Natural killer cell (primary cell): ENCODE measurements around the gene PROCA1. TPM values are rescaled to one million over a fixed set of nuclear protein-coding genes. Genes with fewer than 3 reads are reported as not detected.

Experiments used
- ATAC-seq, 3 donors: fragments of 150-1000 bp in 2 of 3; fragments of 200-7000 bp in 1 of 3; cut with Tn5 transposase; 1 replicate in 1 of 3; 2 replicates in 2 of 3; pipeline ENCODE4 v1.10.0; 2021; ENCODE audit warnings: mild to moderate bottlenecking in 2 of 3, moderate library complexity in 2 of 3
- DNase-seq, 2 donors: peaks; one replicate each; pipeline versions ENCODE4 v3.0.0 to v3.0.0-alpha.2; 2013 to 2021; ENCODE audit warnings: mixed read lengths in 1 of 2
- H3K27ac ChIP-seq: one replicate; pipeline ENCODE4 v1.5.1; 2013; ENCODE audit warnings: mild to moderate bottlenecking, low read length
- H3K27me3 ChIP-seq: one replicate; pipeline ENCODE4 v1.6.1; 2013; ENCODE audit warnings: low read length; ENCODE audit not compliant: control insufficient read depth, insufficient read depth
- H3K36me3 ChIP-seq: one replicate; pipeline ENCODE4 v1.6.1; 2013; ENCODE audit warnings: low read length; ENCODE audit not compliant: control insufficient read depth, insufficient read depth
- H3K4me1 ChIP-seq: one replicate; pipeline ENCODE4 v1.6.1; 2013; ENCODE audit warnings: low read length; ENCODE audit not compliant: control insufficient read depth, insufficient read depth
- H3K4me3 ChIP-seq: one replicate; pipeline ENCODE4 v1.5.1; 2013; ENCODE audit warnings: low read length
- H3K9me3 ChIP-seq: one replicate; pipeline ENCODE4 v1.6.1; 2013; ENCODE audit warnings: low read length; ENCODE audit not compliant: control insufficient read depth, insufficient read depth
- H3K27ac Mint-ChIP-seq, 2 donors: one replicate each; pipeline ENCODE4 v1.8.0; 2022; ENCODE audit warnings: mild to moderate bottlenecking in 2 of 2, mixed read lengths in 2 of 2, moderate library complexity in 1 of 2
- H3K27me3 Mint-ChIP-seq, 2 donors: one replicate each; pipeline ENCODE4 v1.8.0; 2022; ENCODE audit warnings: low read depth in 2 of 2, mixed read lengths in 2 of 2
- H3K36me3 Mint-ChIP-seq: one replicate; pipeline ENCODE4 v1.8.0; 2022; ENCODE audit warnings: mixed read lengths
- H3K4me1 Mint-ChIP-seq, 2 donors: one replicate each; pipeline ENCODE4 v1.8.0; 2022; ENCODE audit warnings: mixed read lengths in 2 of 2
- H3K4me3 Mint-ChIP-seq: one replicate; pipeline ENCODE4 v1.8.0; 2022; ENCODE audit warnings: mild to moderate bottlenecking, moderate library complexity, mixed read lengths
- H3K9me3 Mint-ChIP-seq, 2 donors: one replicate each; pipeline ENCODE4 v1.8.0; 2022; ENCODE audit warnings: mixed read lengths in 2 of 2
- CTCF ChIP-seq: fragments of 200-600 bp; IDR thresholded peaks from one replicate; pipeline ENCODE4 v1.8.0; 2022; ENCODE audit warnings: antibody characterized with exemption
- WGBS: methylation state at CpG from one replicate; pipeline ENCODE4 v1.1.7; 2013; ENCODE audit warnings: missing lambda C conversion rate; ENCODE audit not compliant: insufficient coverage; 5-methylcytosine and 5-hydroxymethylcytosine counted together
- intact Hi-C: fragments of 100-400 bp; cut with micrococcal nuclease; formaldehyde crosslinking; loops from one replicate; pipeline ENCODE4 v1.14.2; 2022
- total RNA-seq, 4 donors: library from RNA; stranded (reverse); fragments of 120-200 nt in 1 of 4; gene quantifications; one replicate each; pipeline versions ENCODE4 v1.2.3 to v1.2.4, GENCODE V29; 2013 to 2022

The PROCA1 gene
- total RNA-seq, 3 donors from 2014 or later (not counting 1 experiment from before 2014, with no cell fraction given), result 2.3 to 5.8 (median 3.6) TPM

DNA sequence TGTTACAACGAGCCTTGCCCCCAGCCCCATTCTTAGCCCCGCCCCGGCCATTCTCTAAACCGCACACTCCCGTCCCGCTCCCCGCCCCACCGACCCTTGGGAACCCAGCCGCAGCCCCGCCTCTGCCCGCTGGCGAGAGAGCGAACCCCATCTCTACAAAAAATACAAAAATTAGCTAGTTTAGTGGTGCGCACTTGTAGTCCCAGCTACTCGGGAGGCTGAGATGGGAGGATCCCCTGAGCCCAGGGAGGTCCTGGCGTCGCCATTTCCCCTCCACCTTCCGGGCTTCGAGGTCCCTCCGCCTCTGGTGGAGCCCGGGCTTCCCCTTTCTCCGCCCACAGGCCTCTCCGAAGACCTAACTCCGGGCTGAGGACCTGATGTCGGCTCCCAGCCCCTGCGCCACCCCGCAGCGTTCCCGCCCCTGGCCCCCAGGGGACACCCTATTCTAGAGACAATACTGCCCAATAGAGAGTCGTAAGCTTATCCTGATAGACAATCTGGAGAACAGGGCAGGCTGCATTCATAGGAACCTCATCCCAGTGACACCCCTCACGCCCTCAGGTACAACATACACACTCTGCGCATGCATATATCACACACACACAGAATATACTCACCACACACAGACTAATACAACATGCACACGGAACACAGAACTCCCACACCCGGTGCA is 480 bp upstream of the PROCA1 start:
- no peaks in the 10 kb centered on the region for H3K9me3 ChIP-seq
- Mint-ChIP-seq H3K4me3 (peak overlapping the region; percentile 93), H3K27me3 (peaks cover 15 to 17% of the 10 kb centered on the region in 2 donors), H3K27ac (peak overlapping the region; percentile 80 to 88), H3K9me3 (no peaks in the 10 kb centered on the region), H3K4me1 (peaks cover 18 to 20% of the 10 kb centered on the region in 2 donors), H3K36me3 (no peaks in the 10 kb centered on the region)
- peak overlapping the region; percentile 62 for H3K4me3 ChIP-seq
- H3K27me3 ChIP-seq, result peaks cover 10% of the 10 kb centered on the region
- 12% methylated on average over 34 of the region's 34 CpGs for WGBS
- peak; percentile 41 to 80 for DNase-seq
- peak; percentile 33 to 55 (median 50) for ATAC-seq
- peak overlapping the region; percentile 82 for H3K27ac ChIP-seq
- H3K4me1 ChIP-seq, result peaks cover 26% of the 10 kb centered on the region
- intact Hi-C loops, result loop anchor here (10.0 kb wide), 1 partner anchor 377 kb away; the partner anchor contains the start of genes IFT20 and TNFAIP1
- no peak for TF ChIP-seq CTCF
- no peaks in the 10 kb centered on the region for H3K36me3 ChIP-seq

DNA sequence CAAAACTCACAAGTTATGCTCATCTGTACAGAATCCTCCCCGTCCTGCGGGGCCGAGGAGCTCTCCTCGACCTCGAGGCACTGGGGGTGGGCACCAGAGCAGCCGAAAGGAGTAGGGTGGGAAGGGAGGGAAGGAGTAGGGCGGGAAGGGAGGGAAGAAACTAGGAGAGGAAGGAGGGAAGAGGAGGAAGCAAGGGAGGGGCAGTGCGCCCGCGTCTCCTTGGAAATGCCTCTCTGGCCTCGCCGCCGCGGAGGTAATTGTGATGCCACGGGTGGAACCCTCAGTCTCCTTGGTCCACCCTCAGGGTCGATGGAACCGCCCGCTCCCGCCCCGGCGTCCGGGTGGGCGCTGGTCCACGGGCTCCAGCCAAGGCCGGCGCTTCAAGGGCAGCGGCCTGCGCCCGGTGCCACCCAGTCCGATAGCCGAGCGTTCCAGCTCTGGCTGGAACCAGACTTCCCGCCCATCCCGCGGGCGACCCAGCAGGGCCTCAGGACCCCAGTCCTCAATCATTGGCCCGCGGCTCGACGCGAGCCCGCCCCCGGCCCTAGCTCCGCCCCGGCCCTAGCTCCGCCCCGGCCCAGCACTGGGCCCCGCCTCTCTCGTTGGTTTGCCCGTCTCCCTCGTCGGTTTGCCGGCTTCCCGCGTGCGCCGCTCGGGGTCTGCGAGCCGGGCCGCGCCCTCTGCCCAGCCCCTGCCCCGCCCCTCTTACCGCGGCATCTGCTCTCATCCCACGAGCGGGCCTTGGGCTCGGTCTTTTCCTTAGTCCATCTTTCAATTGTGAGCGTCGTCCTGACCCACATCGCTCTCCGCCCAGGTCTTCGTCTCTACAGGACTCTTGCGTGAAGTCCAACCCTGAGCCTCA is 596 bp downstream of the PROCA1 start:
- peak; percentile 92 to 94 (median 94) for ATAC-seq
- peak; percentile 78 to 89 for DNase-seq
- intact Hi-C loops, result loop anchor here (10.0 kb wide), 1 partner anchor 376 kb away; the partner anchor contains the start of genes IFT20 and TNFAIP1
- no peak for TF ChIP-seq CTCF
- no peaks in the 10 kb centered on the region for H3K36me3 Mint-ChIP-seq
- H3K27ac ChIP-seq, result peak overlapping the region; percentile 82
- no peaks in the 10 kb centered on the region for H3K9me3 Mint-ChIP-seq
- H3K27me3 Mint-ChIP-seq, result peaks cover 15 to 16% of the 10 kb centered on the region in 2 donors
- no peaks in the 10 kb centered on the region for H3K36me3 ChIP-seq
- no peaks in the 10 kb centered on the region for H3K9me3 ChIP-seq
- WGBS, result under 1% methylated on average over 73 of the region's 74 CpGs
- H3K27ac Mint-ChIP-seq, result peak overlapping the region; percentile 80 to 88
- peak overlapping the region; percentile 62 for H3K4me3 ChIP-seq
- peaks cover 21% of the 10 kb centered on the region for H3K4me1 ChIP-seq
- H3K4me3 Mint-ChIP-seq, result peak overlapping the region; percentile 93
- peaks cover 2% of the 10 kb centered on the region for H3K27me3 ChIP-seq
- H3K4me1 Mint-ChIP-seq, result peaks cover 18 to 20% of the 10 kb centered on the region in 2 donors

DNA sequence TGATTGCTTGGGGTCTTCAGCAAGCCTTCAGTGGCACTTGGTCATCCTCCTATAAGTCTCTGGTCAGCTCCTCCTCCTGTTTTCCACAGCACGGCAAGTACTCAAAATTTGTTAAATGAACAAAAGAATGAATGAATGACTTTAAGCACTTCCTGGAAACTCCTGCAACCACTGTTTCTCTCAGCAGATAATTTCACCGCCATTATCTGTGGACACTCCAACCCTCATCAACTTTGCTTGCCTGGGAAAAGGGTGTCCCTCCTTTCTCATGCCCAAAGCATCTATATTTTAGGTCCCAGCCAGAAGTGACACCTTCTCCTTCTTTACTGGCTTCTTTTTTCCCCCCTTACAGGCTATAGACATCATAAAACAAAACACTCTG is 4.4 kb downstream of the PROCA1 start:
- Histone ChIP-seq H3K4me1 (peaks cover 17% of the 10 kb centered on the region), H3K4me3 (no peak overlapping the region), H3K27me3 (no peaks in the 10 kb centered on the region), H3K9me3 (no peaks in the 10 kb centered on the region), H3K27ac (no peak overlapping the region), H3K36me3 (peaks cover 6% of the 10 kb centered on the region)
- Mint-ChIP-seq H3K27ac (no peak overlapping the region), H3K4me3 (no peak overlapping the region), H3K4me1 (peaks cover 14 to 28% of the 10 kb centered on the region in 2 donors), H3K9me3 (no peaks in the 10 kb centered on the region), H3K27me3 (no peaks in the 10 kb centered on the region), H3K36me3 (no peaks in the 10 kb centered on the region)
- no peak for TF ChIP-seq CTCF
- ATAC-seq (no peak), DNase-seq (no peak)
- intact Hi-C loops, result no loop called here
- 86% methylated on average over 2 of the region's 2 CpGs for WGBS
